Cerebellar cortex (tissue), 1 donor: ENCODE data around the gene THSD4.
A peak's percentile ranks its signal among the peaks of the same experiment; 100 is the strongest.
"Not testable (repeated sequence)": the region's sequence is repeated elsewhere in the genome, so short reads cannot be mapped to it uniquely, and the experiment has no call there.

ENCODE experiments used
- DNase-seq: peaks from one replicate; pipeline ENCODE4 v3.0.0-alpha.2; 2015; ENCODE audit warnings: low spot score

Gene THSD4

GRCh38 chr15:71425388-71425787, 310.1 kb downstream of the THSD4 start:
- no peak for DNase-seq

GRCh38 chr15:71426792-71427191, 311.5 kb downstream of the THSD4 start:
- DNase-seq = no peak

- no peak for DNase-seq
These were observed 315.5 kb downstream of the THSD4 start for GRCh38 chr15:71430782-71431181.

GRCh38 chr15:71431343-71432336, 316.4 kb downstream of the THSD4 start:
- no peak for DNase-seq

GRCh38 chr15:71433402-71433801, 318.1 kb downstream of the THSD4 start:
- no peak for DNase-seq

- DNase-seq = no peak
These were observed 319.5 kb downstream of the THSD4 start for GRCh38 chr15:71434774-71435173.

- DNase-seq = no peak
These were observed 320.3 kb downstream of the THSD4 start for GRCh38 chr15:71435552-71435951.

GRCh38 chr15:71436854-71437253, 321.6 kb downstream of the THSD4 start:
- DNase-seq = no peak

- no peak for DNase-seq
These were observed 322.1 kb downstream of the THSD4 start for GRCh38 chr15:71437404-71437803.

GRCh38 chr15:71437919-71438318, 322.6 kb downstream of the THSD4 start:
- DNase-seq = no peak

GRCh38 chr15:71439478-71439877, 324.2 kb downstream of the THSD4 start:
- not testable (repeated sequence) for DNase-seq

- peak; percentile 68 for DNase-seq
These were observed 325.3 kb downstream of the THSD4 start for GRCh38 chr15:71440489-71441110.

GRCh38 chr15:71443538-71443937, 328.3 kb downstream of the THSD4 start:
- peak; percentile 35 for DNase-seq

- DNase-seq = no peak
These were observed 328.9 kb downstream of the THSD4 start for GRCh38 chr15:71444032-71444810.

GRCh38 chr15:71444866-71445590, 329.8 kb downstream of the THSD4 start:
- no peak for DNase-seq

- no peak for DNase-seq
These were observed 332.3 kb downstream of the THSD4 start for GRCh38 chr15:71447328-71448250.

- DNase-seq = peak; percentile 56
These were observed 333.4 kb downstream of the THSD4 start for GRCh38 chr15:71448688-71449114.

GRCh38 chr15:71449363-71449762, 334.1 kb downstream of the THSD4 start:
- no peak for DNase-seq

GRCh38 chr15:71449956-71450355, 334.7 kb downstream of the THSD4 start:
- DNase-seq = no peak

GRCh38 chr15:71451130-71451529, 335.9 kb downstream of the THSD4 start:
- DNase-seq = no peak

GRCh38 chr15:71452893-71453292, 337.6 kb downstream of the THSD4 start:
- no peak for DNase-seq
